ENCODE measurements around the gene SAFB2.
A peak's percentile ranks its signal among the peaks of the same experiment; 100 is the strongest.

The SAFB2 gene

DNA sequence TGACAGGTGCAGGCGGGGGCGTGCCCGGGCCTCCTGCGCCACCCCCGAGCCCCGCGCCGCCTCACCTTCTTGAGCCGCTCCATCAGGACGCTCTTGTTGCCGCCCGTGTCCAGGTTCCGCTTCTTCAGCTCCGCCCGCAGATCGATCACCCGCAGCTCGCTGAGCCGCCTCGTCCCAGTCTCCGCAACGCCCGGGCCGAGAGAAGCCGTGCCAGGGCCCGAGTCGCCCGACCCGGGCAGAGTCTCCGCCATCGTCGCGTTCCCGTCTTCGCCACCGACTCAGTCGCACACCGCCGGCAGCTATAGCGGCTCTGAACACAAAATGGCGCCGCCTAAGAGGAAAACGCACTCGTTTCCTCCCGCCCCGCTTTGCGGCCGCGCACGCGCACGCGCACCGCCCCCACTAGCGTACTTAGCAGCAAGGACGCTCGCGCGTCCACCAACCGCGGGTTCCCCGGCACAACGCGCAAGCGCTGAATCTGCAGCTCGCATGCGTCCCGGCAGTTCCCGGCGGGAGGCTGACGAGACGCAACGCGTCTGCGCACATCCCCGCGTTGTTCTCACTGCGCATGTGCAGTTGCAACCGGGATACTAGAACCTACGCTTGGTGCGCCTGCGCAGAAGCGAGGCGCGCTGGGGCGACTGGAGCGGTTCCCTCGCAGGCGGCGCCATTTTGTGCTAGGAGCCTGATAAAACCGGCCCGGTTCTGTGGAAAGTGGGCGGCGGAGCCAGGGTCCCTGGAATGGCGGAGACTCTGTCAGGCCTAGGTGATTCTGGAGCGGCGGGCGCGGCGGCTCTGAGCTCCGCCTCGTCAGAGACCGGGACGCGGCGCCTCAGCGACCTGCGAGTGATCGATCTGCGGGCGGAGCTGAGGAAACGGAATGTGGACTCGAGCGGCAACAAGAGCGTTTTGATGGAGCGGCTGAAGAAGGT lies at the start of gene SAFB2, which contains the start of gene SAFB:
TSS of gene SAFB2 (minus strand) at position 312 of the 932 bp plus-strand sequence. CDS start at position 251, 61 bp downstream.
TSS of gene SAFB (plus strand) at position 619 of the 932 bp plus-strand sequence. CDS start at position 742, 123 bp downstream.
- DNase-seq (ENCODE audit: low read depth in 2 of 2): peak; percentile 99

GRCh38 chr19:5671600-5671999 lies 49.0 kb upstream of the SAFB2 start:
- no peak for DNase-seq (ENCODE audit: low read depth in 2 of 2)

DNA sequence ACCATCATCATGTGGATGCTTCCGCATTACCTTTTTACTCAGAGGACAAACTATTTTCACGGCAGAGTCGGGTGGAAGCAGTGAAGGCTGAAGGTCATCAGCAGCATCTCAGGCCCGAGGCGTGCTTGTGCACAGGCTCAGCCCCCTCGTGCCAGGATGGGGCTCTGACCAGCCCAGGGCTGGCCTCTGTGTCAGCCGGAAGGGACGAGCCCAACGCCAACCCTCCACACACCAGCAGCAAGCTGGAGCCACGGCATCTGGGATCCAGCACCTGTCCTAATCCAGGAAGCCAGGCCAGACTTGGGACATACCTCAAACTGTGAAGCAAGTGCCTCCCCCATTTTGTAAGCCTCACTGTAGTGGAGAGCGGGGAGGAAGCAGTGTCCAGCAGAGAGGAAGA lies 46.6 kb upstream of the SAFB2 start:
- DNase-seq (ENCODE audit: low read depth in 2 of 2): no peak

DNA sequence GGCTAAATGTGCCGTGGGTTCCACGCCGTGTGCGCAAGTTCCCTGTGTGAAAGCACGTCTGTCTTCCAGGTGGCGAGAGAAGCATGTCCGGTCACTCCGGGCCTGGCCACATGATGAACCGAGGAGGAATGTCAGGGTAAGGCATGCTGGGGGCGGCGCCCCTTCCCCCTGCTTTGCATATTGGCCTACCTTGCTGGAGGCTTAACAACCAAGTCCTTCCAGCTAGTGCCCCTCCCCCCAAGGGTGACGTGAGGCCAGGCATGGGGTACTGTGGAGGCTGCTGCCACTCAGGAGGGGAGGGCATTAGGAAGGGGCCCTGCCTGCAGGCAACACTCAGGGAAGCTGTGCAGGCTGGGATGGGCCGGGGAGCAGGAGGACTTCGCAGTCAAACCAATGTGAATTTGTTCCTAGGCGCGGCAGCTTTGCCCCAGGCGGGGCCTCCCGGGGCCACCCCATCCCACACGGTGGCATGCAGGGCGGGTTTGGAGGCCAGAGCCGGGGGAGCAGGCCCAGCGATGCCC lies 45.2 kb upstream of the SAFB2 start:
- DNase-seq (ENCODE audit: low read depth in 2 of 2): no peak

GRCh38 chr19:5666921-5667610 lies 44.5 kb upstream of the SAFB2 start:
- no peak for DNase-seq (ENCODE audit: low read depth in 2 of 2)

GRCh38 chr19:5665781-5666513 lies 43.4 kb upstream of the SAFB2 start:
- no peak for DNase-seq (ENCODE audit: low read depth in 2 of 2)

DNA sequence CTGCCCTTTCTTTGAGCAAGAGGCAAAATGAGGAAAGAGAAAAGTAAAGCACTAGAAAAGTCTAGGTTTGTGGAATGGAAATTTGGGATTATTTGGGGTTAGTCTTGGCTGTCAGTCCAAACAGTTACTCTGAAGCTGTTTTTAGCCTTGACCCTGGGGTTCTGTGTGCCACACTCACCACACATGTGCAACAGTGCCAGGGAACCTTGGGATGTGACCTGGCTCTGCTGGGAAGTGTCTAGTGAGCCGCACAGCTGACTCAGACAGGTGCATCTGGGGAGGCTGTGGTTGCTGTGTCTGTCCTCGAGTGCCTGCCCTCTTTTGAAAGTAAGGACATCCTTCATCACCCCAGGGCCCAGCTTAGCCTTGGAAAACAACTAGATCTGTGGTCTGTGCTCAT lies 41.9 kb upstream of the SAFB2 start:
- DNase-seq (ENCODE audit: low read depth in 2 of 2): no peak

GRCh38 chr19:5663904-5664303 lies 41.3 kb upstream of the SAFB2 start:
- no peak for DNase-seq (ENCODE audit: low read depth in 2 of 2)

DNA sequence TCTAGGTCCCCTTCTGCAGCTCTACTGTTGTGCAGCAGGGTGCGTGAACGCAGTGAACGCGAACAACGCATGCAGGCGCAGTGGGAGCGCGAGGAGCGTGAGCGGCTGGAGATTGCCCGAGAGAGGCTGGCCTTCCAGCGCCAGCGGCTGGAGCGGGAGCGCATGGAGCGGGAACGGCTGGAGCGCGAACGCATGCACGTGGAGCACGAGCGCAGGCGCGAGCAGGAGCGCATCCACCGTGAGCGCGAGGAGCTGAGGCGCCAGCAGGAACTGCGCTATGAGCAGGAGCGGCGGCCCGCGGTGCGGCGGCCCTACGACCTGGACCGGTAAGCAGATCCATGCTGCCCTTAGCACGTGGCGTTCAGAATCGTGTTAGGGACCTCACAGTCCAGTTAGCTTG lies 38.9 kb upstream of the SAFB2 start:
- no peak for DNase-seq (ENCODE audit: low read depth in 2 of 2)

DNA sequence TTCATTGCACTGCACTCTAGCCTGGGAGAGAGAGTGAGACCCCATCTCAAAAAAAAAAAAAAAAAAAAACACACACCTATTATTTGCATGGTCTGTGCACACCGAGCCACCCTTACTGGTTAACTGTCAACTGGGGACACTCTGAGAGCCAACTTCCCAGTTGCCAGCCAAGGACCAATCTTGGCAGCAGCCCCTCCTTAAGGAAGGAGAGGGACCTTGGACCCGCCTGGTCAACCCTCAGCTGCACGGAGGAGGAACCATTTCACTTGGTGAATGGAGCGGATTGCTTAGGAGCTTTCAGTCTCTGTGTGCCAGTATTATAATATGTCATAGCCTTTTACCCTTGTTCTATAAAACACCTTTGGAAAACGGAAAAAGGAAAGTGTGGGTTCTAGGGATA lies 32.8 kb upstream of the SAFB2 start:
- DNase-seq (ENCODE audit: low read depth in 2 of 2): no peak

DNA sequence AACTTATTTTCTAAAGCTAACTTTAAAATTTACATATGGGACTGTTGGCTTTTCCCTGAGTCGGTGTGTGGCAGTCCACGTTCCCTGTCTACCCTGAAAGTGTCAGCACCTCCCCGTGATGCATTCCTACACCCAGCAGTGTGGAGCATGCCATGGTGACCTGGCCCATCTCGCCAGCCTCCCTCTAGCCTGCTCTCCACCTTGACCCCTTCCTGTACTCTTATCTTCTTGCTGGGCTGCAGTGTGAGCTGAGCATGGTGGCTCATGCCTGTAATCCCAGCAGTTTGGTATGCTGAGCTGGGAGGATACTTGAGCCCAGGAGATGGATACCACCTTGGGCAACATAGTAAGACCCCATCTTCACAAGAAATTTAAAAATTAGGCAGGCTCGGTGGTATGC lies 32.4 kb upstream of the SAFB2 start:
- DNase-seq (ENCODE audit: low read depth in 2 of 2): no peak

DNA sequence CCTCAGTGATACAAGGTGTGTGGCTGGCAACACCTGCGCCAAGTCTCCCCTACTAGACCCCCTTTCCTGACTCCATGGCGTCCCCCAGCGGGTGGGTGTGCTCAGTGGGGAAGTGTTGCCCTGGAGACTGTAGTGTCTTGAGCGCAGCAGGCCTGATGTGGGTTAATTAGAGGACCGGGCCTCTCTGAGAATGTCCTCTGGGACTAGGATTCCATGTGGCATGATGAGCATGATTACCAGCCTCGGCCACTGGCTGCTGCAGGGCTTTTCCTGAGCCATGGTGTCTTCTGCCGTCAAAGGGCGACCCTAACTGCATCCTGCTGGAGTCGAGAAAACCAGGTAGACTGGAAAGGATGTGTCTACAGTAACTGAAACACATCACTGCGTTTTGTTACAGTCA lies 29.7 kb upstream of the SAFB2 start:
- no peak for DNase-seq (ENCODE audit: low read depth in 2 of 2)

GRCh38 chr19:5651361-5651760 lies 28.8 kb upstream of the SAFB2 start:
- DNase-seq (ENCODE audit: low read depth in 2 of 2): no peak

DNA sequence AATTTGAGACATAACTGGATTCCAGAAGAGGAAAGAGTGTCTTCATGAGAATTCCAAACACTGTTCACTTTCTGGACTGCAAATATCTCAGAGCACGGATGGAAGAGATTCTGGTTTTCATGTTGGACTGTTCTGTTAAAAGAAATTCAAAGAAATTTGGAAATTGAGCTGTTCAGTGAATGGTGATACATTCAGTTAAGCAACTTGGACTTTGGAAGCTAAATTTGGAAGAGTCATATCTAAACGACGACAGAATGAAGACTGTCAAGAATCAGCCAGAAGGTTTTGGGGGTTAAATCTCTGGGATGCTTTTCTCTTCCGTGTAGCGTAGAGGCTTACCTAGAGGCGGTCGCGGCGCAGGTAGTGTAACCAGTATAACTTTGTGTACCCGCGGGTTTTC lies 25.9 kb upstream of the SAFB2 start:
- no peak for DNase-seq (ENCODE audit: low read depth in 2 of 2)

GRCh38 chr19:5646703-5647102 lies 24.1 kb upstream of the SAFB2 start:
- no peak for DNase-seq (ENCODE audit: low read depth in 2 of 2)

GRCh38 chr19:5645409-5645808 lies 22.8 kb upstream of the SAFB2 start:
- DNase-seq (ENCODE audit: low read depth in 2 of 2): no peak

GRCh38 chr19:5644037-5644436 lies 21.5 kb upstream of the SAFB2 start:
- DNase-seq (ENCODE audit: low read depth in 2 of 2): no peak

- DNase-seq (ENCODE audit: low read depth in 2 of 2): no peak
These were observed 20.5 kb upstream of the SAFB2 start for GRCh38 chr19:5643060-5643459.

GRCh38 chr19:5642204-5642603 lies 19.6 kb upstream of the SAFB2 start:
- no peak for DNase-seq (ENCODE audit: low read depth in 2 of 2)

DNA sequence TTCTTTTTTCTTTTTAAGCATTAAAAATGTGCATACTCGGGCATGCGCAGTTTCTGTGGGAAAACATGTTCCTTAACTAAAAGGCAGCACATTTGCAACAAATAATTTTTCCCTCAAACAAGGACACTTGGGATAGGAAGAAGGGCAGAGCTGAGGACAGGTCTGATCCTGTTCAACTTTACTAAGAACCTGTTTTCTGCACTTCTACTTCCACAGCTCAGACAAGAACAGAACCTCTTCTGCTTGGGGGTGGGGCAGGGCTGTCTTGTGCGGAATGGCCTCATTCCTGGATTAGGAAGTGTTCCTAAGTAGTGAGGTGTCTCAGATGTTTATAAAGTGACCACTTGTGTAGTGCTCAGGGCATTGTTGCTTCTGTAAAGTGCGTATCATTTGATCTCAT lies 18.6 kb upstream of the SAFB2 start:
- DNase-seq (ENCODE audit: low read depth in 2 of 2): no peak

DNA sequence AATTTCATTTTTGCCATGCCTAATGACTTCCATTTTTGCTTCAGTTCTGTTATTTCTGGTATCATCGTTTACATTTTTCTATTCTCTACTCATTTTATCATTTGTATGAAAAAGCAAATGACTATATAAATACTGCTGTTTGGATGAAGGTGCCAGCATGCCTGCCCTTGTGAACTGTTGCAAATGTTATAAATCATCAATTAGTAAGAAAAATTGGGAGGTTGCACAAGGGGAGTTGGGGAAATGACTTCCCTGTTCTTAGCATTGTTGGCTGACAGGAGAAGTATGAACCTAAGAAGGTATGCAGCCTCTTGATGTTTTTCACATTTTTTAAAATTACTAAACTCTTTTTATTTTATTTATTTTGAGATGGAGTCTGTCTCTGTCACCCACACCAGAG lies 15.4 kb upstream of the SAFB2 start:
- no peak for DNase-seq (ENCODE audit: low read depth in 2 of 2)

DNA sequence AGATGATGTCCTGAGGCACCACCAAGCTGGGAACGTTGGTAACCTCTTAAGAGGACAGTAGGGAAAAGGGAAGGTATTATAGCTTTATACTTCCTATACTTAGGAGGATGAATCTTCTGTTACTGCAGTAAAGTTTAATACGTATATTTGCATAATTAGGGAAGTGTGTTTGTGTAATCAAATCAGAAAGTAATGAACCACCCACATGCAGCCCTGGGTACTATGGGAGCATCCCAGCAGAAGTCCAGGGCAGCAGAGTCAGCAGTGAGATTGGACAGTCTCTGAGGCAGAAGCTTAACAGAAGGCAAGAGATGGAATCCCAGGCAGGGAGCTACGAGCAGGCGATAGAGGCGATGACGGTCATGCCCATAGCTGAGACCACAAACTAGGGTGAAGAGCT lies 12.9 kb upstream of the SAFB2 start:
- DNase-seq (ENCODE audit: low read depth in 2 of 2): no peak
